Astrocyte of the spinal cord (primary cell): ENCODE measurements around the gene SUV39H2.

Source experiments
- DNase-seq: peaks from one replicate; pipeline ENCODE4 v3.0.0; 2011; ENCODE audit warnings: low read depth, low spot score
- H3K4me3 ChIP-seq: 2 replicates; pipeline ENCODE4 v1.5.1; 2011; ENCODE audit warnings: low read depth, mild to moderate bottlenecking, low read length, moderate library complexity
- in situ Hi-C: cut with HindIII; loops from 2 replicates; pipeline ENCODE4 v1.10.0; 2017; ENCODE audit warnings: low sequenced_read_pairs
- TF ChIP-seq, protein P1 (sequence below): IDR thresholded peaks from 2 replicates; pipeline ENCODE4 v1.5.1; 2012; ENCODE audit warnings: low read depth, mild to moderate bottlenecking, low read length, inconsistent platforms

SUV39H2 gene

DNA sequence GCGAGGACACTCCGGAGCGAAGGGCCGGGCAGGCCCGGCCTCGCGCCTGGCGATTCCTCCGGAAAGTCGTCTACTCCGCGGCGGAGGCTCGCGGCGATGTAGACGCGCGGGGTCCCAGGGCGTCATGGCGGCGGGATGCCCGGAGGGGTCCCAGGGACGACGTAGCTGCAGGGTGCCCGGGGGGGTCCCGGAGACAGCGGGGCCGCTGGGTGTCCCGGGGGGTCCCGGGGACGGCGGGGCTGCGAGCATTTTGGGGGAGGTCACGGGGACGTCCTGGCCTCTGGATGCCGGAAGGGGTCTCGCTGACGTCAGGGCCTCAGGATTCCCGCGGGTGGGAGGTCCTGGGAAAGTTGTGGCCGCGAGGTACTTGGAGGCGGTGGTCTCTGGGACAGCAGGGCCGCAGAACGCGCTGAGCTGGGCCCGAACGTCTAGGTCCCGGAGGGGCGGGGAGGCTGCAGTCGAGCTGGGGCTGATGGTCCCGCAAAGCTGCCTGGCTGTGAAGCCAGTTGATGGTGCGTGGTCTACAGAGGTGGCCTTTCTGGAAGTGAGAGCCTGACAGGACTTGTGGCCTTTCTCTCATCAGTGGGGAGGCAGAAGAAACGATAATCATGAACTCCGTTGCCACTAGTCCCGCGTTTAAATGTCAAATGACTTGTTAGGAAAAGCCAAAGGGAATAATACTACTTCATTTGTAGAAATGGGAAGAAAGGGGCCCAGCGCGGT is 39.9 kb upstream of the SUV39H2 start:
- DNase-seq: peak; percentile 9
- H3K4me3 ChIP-seq: peak overlapping the region; percentile 77
- TF ChIP-seq, protein P1, sequence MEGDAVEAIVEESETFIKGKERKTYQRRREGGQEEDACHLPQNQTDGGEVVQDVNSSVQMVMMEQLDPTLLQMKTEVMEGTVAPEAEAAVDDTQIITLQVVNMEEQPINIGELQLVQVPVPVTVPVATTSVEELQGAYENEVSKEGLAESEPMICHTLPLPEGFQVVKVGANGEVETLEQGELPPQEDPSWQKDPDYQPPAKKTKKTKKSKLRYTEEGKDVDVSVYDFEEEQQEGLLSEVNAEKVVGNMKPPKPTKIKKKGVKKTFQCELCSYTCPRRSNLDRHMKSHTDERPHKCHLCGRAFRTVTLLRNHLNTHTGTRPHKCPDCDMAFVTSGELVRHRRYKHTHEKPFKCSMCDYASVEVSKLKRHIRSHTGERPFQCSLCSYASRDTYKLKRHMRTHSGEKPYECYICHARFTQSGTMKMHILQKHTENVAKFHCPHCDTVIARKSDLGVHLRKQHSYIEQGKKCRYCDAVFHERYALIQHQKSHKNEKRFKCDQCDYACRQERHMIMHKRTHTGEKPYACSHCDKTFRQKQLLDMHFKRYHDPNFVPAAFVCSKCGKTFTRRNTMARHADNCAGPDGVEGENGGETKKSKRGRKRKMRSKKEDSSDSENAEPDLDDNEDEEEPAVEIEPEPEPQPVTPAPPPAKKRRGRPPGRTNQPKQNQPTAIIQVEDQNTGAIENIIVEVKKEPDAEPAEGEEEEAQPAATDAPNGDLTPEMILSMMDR: no peak
- in situ Hi-C loops: no loop called here

GRCh38 chr10:14839305-14839695 is 39.4 kb upstream of the SUV39H2 start:
- TF ChIP-seq, protein P1: no peak
- peak overlapping the region; percentile 77 for H3K4me3 ChIP-seq
- no peak for DNase-seq
- in situ Hi-C loops: no loop called here

GRCh38 chr10:14840178-14840577 is 38.5 kb upstream of the SUV39H2 start:
- DNase-seq: no peak
- in situ Hi-C loops: no loop called here
- no peak overlapping the region for H3K4me3 ChIP-seq
- TF ChIP-seq, protein P1: no peak

- in situ Hi-C loops: no loop called here
- TF ChIP-seq, protein P1: no peak
- H3K4me3 ChIP-seq: no peak overlapping the region
- no peak for DNase-seq
These were observed 35.2 kb upstream of the SUV39H2 start for GRCh38 chr10:14843327-14843988.

DNA sequence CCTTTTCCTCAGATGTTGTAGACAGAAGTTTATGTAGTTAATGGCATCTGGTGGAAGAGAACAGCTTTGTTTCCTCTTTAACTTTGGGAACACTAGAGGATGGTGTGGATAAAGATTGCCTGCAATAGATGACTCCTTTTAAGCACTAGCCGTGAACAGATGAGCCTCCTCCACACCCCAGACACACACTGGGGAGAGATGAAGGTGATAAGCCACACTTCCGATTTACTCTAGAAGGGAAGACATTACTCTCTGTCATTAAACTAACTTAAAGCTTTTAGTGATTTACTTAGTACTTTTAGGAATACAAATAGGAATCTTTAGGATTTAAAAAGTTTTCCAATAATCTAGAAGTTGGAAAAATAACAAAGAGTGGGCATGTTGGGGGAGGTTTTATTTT is 33.7 kb upstream of the SUV39H2 start:
- no peak overlapping the region for H3K4me3 ChIP-seq
- TF ChIP-seq, protein P1: no peak
- DNase-seq: no peak
- in situ Hi-C loops: no loop called here

DNA sequence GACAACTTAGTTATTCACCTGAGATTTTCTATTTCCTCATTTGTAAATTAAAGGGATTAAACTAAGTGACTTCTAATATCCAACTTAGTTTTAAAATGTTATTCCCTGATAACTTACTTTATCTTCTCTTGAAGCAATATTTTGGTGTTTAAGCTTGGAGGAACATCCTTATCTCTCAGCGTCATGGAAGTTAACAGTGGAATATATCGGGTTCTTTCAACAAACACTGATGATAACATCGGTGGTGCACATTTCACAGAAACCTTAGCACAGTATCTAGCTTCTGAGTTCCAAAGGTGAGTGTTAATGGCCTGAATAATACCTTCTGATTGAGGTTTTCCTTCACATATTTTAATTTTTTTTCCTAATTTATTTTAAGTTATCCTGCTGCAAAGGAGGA is 26.4 kb upstream of the SUV39H2 start:
- TF ChIP-seq, protein P1: no peak
- in situ Hi-C loops: no loop called here
- DNase-seq: no peak
- H3K4me3 ChIP-seq: no peak overlapping the region
